Tibial artery (tissue), 4 donors: Measurements from ENCODE around the gene MRGPRX3.
A peak's percentile ranks its signal among the peaks of the same experiment; 100 is the strongest.

Experiments
- DNase-seq, 2 donors: peaks; one replicate each; pipeline ENCODE4 v3.0.0-alpha.2; 2019
- H3K27ac ChIP-seq, 2 donors: fragments of 200-600 bp; sonication (generic) in 1 of 2; 1 replicate in 1 of 2; 2 replicates in 1 of 2; pipeline ENCODE4 v1.5.1; 2018 to 2019; ENCODE audit warnings: mild to moderate bottlenecking in 1 of 2
- H3K27me3 ChIP-seq, 2 donors: fragments of 200-600 bp; sonication (generic) in 1 of 2; one replicate each; pipeline versions ENCODE4 v1.5.1 to v1.6.0; 2016 to 2019
- H3K36me3 ChIP-seq, 3 donors: fragments of 200-600 bp; sonication (generic) in 2 of 3; one replicate each; pipeline ENCODE4 v1.5.1; 2016 to 2019; ENCODE audit warnings: mild to moderate bottlenecking in 2 of 3
- H3K4me1 ChIP-seq, 4 donors: fragments of 200-600 bp; sonication (generic) in 2 of 4; 1 replicate in 3 of 4; 2 replicates in 1 of 4; pipeline ENCODE4 v1.5.1; 2016 to 2019
- H3K4me3 ChIP-seq, 2 donors: fragments of 200-600 bp; sonication (generic) in 1 of 2; 1 replicate in 1 of 2; 2 replicates in 1 of 2; pipeline ENCODE4 v1.5.1; 2018 to 2019; ENCODE audit warnings: mild to moderate bottlenecking in 2 of 2
- H3K9me3 ChIP-seq, 3 donors: fragments of 200-600 bp; sonication (generic) in 1 of 3; one replicate each; pipeline ENCODE4 v1.5.1; 2016 to 2019
- intact Hi-C: fragments of 100-400 bp; cut with DNase I; formaldehyde crosslinking; loops from one replicate; pipeline ENCODE4 v1.15.0; 2023; ENCODE audit warnings: low total_unique reads
- TF ChIP-seq, protein P1 (sequence below), 2 experiments: fragments of 200-600 bp in 1 of 2; fragments of 450-650 bp in 1 of 2; IDR thresholded peaks; one replicate each; pipeline ENCODE4 v1.5.1; 2017 to 2019; ENCODE audit warnings: antibody characterized with exemption in 2 of 2, mild to moderate bottlenecking in 1 of 2, moderate library complexity in 1 of 2

MRGPRX3 gene

DNA sequence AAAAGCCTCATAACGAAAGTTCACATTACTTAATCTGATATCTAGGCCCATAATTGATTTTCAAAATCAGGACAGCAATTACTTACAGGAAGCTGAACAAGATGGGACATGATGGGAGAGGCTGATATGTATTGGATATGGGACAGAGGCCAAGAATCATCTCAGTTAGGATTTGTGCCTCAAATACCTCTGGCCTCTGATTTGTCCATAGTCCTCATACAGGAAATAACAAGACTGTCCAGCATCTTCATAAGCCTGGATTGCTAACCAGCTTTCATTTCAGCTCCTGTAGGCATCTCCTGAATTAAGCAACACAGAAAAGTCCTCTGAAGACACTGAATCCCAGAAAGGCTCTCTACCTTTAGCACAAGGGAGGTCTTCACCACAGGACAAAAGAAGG, 36.0 kb downstream of the MRGPRX3 start:
- Histone ChIP-seq H3K27me3 (no peaks in the 10 kb centered on the region), H3K27ac (no peak overlapping the region), H3K36me3 (no peaks in the 10 kb centered on the region), H3K4me3 (no peak overlapping the region), H3K9me3 (no peaks in the 10 kb centered on the region), H3K4me1 (no peaks in the 10 kb centered on the region)
- intact Hi-C loops: no loop called here
- TF ChIP-seq, protein P1, sequence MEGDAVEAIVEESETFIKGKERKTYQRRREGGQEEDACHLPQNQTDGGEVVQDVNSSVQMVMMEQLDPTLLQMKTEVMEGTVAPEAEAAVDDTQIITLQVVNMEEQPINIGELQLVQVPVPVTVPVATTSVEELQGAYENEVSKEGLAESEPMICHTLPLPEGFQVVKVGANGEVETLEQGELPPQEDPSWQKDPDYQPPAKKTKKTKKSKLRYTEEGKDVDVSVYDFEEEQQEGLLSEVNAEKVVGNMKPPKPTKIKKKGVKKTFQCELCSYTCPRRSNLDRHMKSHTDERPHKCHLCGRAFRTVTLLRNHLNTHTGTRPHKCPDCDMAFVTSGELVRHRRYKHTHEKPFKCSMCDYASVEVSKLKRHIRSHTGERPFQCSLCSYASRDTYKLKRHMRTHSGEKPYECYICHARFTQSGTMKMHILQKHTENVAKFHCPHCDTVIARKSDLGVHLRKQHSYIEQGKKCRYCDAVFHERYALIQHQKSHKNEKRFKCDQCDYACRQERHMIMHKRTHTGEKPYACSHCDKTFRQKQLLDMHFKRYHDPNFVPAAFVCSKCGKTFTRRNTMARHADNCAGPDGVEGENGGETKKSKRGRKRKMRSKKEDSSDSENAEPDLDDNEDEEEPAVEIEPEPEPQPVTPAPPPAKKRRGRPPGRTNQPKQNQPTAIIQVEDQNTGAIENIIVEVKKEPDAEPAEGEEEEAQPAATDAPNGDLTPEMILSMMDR (IDR thresholded peaks at IDR 0.05): no peak
- no peak for DNase-seq

DNA sequence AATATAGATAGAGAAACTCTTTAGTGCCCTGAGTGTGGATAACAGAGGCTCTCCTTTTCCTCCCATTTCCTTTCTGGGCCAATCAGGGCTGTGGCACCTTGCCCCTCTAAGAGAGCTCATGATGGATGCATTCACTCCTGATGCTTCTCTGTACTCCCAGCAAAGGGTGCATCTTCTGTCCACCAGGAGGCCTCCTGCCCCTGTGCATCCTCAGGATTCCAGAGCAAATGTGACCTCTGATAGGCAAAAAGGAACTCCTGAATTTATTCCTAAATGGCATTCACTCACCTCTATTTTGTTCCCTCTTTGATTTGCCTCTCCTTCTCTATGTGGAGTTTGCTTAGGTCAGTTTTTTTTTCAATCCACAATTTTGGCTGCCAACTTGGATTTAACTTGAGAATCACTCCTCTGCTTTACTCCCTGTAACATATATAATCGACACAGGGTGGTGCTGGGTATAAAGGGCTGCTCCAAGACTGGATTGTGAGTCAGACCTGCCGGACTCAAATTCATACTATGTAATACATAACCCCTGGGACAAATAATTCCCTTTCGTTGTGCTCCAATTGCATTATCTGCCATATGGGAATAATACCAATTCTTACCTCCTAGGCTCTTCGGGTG, 39.1 kb downstream of the MRGPRX3 start:
- Histone ChIP-seq H3K4me3 (no peak overlapping the region), H3K9me3 (no peaks in the 10 kb centered on the region), H3K27me3 (no peaks in the 10 kb centered on the region), H3K27ac (no peak overlapping the region), H3K4me1 (no peaks in the 10 kb centered on the region), H3K36me3 (no peaks in the 10 kb centered on the region)
- no peak for DNase-seq
- TF ChIP-seq, protein P1 (IDR thresholded peaks at IDR 0.05): peak; percentile 21 to 23
- intact Hi-C loops: no loop called here

- H3K27me3 ChIP-seq: no peaks in the 10 kb centered on the region
- TF ChIP-seq, protein P1 (IDR thresholded peaks at IDR 0.05): no peak
- no peaks in the 10 kb centered on the region for H3K4me1 ChIP-seq
- DNase-seq: no peak
- no peaks in the 10 kb centered on the region for H3K9me3 ChIP-seq
- H3K27ac ChIP-seq: no peak within 1 kb of the TSS
- H3K36me3 ChIP-seq: no peaks in the 10 kb centered on the region
- H3K4me3 ChIP-seq: no peak within 1 kb of the TSS
- intact Hi-C loops: no loop called here
Measured at GRCh38 chr11:18172666-18173065, 40.3 kb downstream of the MRGPRX3 start, which contains the start of gene MRGPRX4. Gene MRGPRX4 (plus strand): TSS chr11:18172837. CDS start chr11:18173257, 420 bp downstream.

- H3K27me3 ChIP-seq: peaks cover 0 to 2% of the 10 kb centered on the region in 2 donors
- TF ChIP-seq, protein P1 (IDR thresholded peaks at IDR 0.05): no peak
- H3K27ac ChIP-seq: no peak overlapping the region
- DNase-seq: no peak
- H3K36me3 ChIP-seq: no peaks in the 10 kb centered on the region
- no peaks in the 10 kb centered on the region for H3K9me3 ChIP-seq
- H3K4me1 ChIP-seq: no peaks in the 10 kb centered on the region
- H3K4me3 ChIP-seq: no peak overlapping the region
- intact Hi-C loops: no loop called here
Measured at GRCh38 chr11:18173225-18173866, 41.0 kb downstream of the MRGPRX3 start.
